Activated CD4-positive, alpha-beta T cell treated with anti-CD3 and anti-CD28 coated beads, Interleukin-2, amount 10 ng/mL, durations not matched to agents 24 days and 14 days (primary cell): ENCODE measurements around the gene TBC1D9B. TPM values are rescaled to one million over a fixed set of nuclear protein-coding genes. Genes with fewer than 3 reads are reported as not detected.
"Not testable (repeated sequence)": the region's sequence is repeated elsewhere in the genome, so short reads cannot be mapped to it uniquely, and the experiment has no call there.

Experiments
- DNase-seq: peaks from one replicate; pipeline ENCODE4 v3.0.0; 2022
- H3K27ac Mint-ChIP-seq: one replicate; pipeline ENCODE4 v1.8.0; 2022; ENCODE audit warnings: mild to moderate bottlenecking, mixed read lengths
- H3K27me3 Mint-ChIP-seq: one replicate; pipeline ENCODE4 v1.8.0; 2022; ENCODE audit warnings: mixed read lengths
- H3K36me3 Mint-ChIP-seq: one replicate; pipeline ENCODE4 v1.8.0; 2022; ENCODE audit warnings: low read depth, mild to moderate bottlenecking, mixed read lengths
- H3K4me1 Mint-ChIP-seq: one replicate; pipeline ENCODE4 v1.8.0; 2021; ENCODE audit warnings: mixed read lengths
- H3K4me3 Mint-ChIP-seq: one replicate; pipeline ENCODE4 v1.8.0; 2022; ENCODE audit warnings: mild to moderate bottlenecking, moderate library complexity, mixed read lengths
- H3K9me3 Mint-ChIP-seq: one replicate; pipeline ENCODE4 v1.8.0; 2021; ENCODE audit warnings: mixed read lengths
- intact Hi-C: fragments of 100-400 bp; cut with micrococcal nuclease; formaldehyde crosslinking; loops from one replicate; pipeline ENCODE4 v1.15.1; 2023
- total RNA-seq: library from RNA; stranded (reverse); gene quantifications from 2 replicates; pipeline ENCODE4 v1.2.3, GENCODE V29; 2022

Gene TBC1D9B
- total RNA-seq, 1 donor from 2014 or later = 138 TPM

DNA sequence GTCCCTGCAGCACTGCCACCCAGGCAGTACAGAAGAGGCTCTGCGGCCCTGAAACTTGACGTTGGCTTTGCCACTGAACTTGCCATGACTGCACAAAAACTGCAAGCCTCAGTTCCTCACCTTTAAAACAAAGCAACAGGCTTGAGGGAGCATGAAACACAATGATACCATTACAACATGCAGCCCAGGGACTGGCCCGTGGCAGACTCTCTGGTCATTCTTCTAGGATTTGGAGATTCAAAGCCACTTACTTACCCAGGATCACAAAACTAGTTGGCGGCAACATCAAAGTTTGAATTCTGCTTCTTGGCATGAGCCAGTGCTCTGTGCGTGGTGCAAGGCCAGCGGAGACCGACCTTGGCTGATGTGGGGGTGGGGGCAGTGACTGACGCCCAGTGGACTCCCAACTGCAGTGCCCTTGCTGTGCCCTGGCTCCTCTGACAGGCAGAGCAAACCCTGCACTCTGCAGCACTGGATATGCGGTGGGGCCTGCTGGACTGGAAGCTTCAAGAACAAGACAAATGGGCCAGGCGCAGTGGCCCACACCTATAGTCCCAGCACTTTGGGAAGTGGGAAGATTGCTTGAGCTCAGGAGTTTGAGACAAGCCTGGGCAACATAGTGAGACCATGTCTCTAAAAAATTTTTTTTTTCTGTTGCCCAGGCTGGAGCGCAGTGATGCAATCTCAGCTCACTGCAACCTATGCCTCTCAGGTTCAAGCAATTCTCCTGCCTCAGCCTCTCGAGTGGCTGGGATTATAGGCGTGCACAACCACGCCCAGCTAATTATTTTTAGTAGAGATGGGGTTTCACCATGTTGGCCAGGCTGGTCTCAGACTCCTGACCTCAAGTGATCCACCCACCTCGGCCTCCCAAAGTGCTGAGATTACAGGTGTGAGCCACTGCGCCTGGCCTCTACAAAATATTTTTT lies 68.1 kb downstream of the TBC1D9B start:
- no peak for DNase-seq
- Mint-ChIP-seq H3K4me1 (peaks cover 16% of the 10 kb centered on the region), H3K4me3 (no peak overlapping the region)

GRCh38 chr5:179837076-179838011 lies 70.4 kb downstream of the TBC1D9B start:
- peaks cover 18% of the 10 kb centered on the region for H3K4me1 Mint-ChIP-seq

More for the DNA sequence above, 68.1 kb downstream of the TBC1D9B start:
- intact Hi-C loops = loop anchor here (5.0 kb wide), 1 partner anchor 37 kb away; no protein-coding TSS in a partner anchor
- no peaks in the 10 kb centered on the region for H3K27me3 Mint-ChIP-seq
- H3K27ac Mint-ChIP-seq = no peak overlapping the region
- H3K9me3 Mint-ChIP-seq = no peaks in the 10 kb centered on the region
- peaks cover 36% of the 10 kb centered on the region for H3K36me3 Mint-ChIP-seq

DNA sequence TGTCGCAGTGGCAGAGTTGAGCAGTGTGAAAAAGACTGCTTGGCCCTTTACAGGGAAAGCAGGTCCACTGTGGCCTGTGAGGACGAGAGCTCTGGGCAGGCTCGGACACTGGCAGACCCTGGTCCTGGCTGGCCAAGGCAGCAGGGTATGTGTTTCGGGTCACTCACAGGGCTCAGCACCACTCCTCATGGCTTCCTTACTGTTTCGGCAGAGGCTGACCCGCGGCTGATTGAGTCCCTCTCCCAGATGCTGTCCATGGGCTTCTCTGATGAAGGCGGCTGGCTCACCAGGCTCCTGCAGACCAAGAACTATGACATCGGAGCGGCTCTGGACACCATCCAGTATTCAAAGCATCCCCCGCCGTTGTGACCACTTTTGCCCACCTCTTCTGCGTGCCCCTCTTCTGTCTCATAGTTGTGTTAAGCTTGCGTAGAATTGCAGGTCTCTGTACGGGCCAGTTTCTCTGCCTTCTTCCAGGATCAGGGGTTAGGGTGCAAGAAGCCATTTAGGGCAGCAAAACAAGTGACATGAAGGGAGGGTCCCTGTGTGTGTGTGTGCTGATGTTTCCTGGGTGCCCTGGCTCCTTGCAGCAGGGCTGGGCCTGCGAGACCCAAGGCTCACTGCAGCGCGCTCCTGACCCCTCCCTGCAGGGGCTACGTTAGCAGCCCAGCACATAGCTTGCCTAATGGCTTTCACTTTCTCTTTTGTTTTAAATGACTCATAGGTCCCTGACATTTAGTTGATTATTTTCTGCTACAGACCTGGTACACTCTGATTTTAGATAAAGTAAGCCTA lies 71.3 kb downstream of the TBC1D9B start:
- H3K4me3 Mint-ChIP-seq = peak overlapping the region; percentile 61
- peaks cover 55% of the 10 kb centered on the region for H3K36me3 Mint-ChIP-seq
- peak; percentile 89 for DNase-seq

More at GRCh38 chr5:179837076-179838011, 70.4 kb downstream of the TBC1D9B start:
- intact Hi-C loops = loop anchor here (2.0 to 5.0 kb wide), 2 partner anchors 17 to 35 kb away; partner anchors contain the start of gene SQSTM1
- Mint-ChIP-seq H3K27me3 (no peaks in the 10 kb centered on the region), H3K4me3 (peak overlapping the region; percentile 61), H3K36me3 (peaks cover 50% of the 10 kb centered on the region), H3K9me3 (no peaks in the 10 kb centered on the region), H3K27ac (peak overlapping the region; percentile 87)
- no peak for DNase-seq

DNA sequence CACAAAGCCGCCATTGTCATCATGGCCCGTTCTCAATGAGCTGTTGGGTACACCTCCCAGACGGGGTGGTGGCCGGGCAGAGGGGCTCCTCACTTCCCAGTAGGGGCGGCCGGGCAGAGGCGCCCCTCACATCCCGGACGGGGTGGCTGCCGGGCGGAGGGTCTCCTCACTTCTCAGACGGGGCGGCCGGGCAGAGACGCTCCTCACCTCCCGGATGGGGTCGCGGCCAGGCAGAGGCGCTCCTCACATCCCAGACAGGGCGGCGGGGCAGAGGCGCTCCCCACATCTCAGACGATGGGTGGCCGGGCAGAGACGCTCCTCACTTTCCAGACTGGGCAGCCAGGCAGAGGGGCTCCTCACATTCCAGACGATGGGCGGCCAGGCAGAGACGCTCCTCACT lies 72.8 kb downstream of the TBC1D9B start:
- H3K27ac Mint-ChIP-seq, DNase-seq, H3K9me3 Mint-ChIP-seq, H3K4me3 Mint-ChIP-seq, H3K27me3 Mint-ChIP-seq: not testable (repeated sequence)
- intact Hi-C loops = loop anchor here (5.0 kb wide), 1 partner anchor 33 kb away; no protein-coding TSS in a partner anchor
- peaks cover 18% of the 10 kb centered on the region for H3K4me1 Mint-ChIP-seq
- H3K36me3 Mint-ChIP-seq = peaks cover 63% of the 10 kb centered on the region

More for the DNA sequence above, 71.3 kb downstream of the TBC1D9B start:
- no peaks in the 10 kb centered on the region for H3K27me3 Mint-ChIP-seq
- peak overlapping the region; percentile 87 for H3K27ac Mint-ChIP-seq
- intact Hi-C loops = loop anchor here (1.0 to 5.0 kb wide), 3 partner anchors 16 to 34 kb away; partner anchors contain the start of genes MRNIP and SQSTM1
- peaks cover 18% of the 10 kb centered on the region for H3K4me1 Mint-ChIP-seq
- H3K9me3 Mint-ChIP-seq = no peaks in the 10 kb centered on the region

GRCh38 chr5:179834120-179834519 lies 73.6 kb downstream of the TBC1D9B start:
- H3K9me3 Mint-ChIP-seq = no peaks in the 10 kb centered on the region
- peaks cover 18% of the 10 kb centered on the region for H3K4me1 Mint-ChIP-seq
- no peaks in the 10 kb centered on the region for H3K27me3 Mint-ChIP-seq
- no peak for DNase-seq
- H3K4me3 Mint-ChIP-seq = no peak overlapping the region
- peaks cover 65% of the 10 kb centered on the region for H3K36me3 Mint-ChIP-seq
- intact Hi-C loops = no loop called here
- no peak overlapping the region for H3K27ac Mint-ChIP-seq

DNA sequence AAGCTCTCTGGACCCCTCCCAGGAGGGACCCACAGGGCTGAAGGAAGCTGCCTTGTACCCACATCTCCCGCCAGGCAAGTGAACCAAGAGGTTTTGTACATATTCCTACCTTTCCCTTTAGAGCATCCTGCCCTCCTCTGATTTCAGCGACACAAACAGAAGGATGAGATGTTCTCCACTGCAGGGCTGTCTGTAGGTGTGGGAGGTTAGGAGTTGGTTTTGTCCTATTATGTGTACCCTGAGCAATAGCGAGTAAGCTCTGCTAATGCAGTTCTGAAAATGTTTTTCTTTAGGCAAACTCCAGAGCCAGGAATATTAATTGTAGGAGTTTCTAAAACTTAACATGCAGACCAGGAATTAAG lies 74.0 kb downstream of the TBC1D9B start:
- DNase-seq = no peak
- no peak overlapping the region for H3K27ac Mint-ChIP-seq
- H3K36me3 Mint-ChIP-seq = peaks cover 69% of the 10 kb centered on the region
- H3K27me3 Mint-ChIP-seq = no peaks in the 10 kb centered on the region
- H3K9me3 Mint-ChIP-seq = no peaks in the 10 kb centered on the region
- intact Hi-C loops = no loop called here
- H3K4me3 Mint-ChIP-seq = no peak overlapping the region
- peaks cover 18% of the 10 kb centered on the region for H3K4me1 Mint-ChIP-seq

DNA sequence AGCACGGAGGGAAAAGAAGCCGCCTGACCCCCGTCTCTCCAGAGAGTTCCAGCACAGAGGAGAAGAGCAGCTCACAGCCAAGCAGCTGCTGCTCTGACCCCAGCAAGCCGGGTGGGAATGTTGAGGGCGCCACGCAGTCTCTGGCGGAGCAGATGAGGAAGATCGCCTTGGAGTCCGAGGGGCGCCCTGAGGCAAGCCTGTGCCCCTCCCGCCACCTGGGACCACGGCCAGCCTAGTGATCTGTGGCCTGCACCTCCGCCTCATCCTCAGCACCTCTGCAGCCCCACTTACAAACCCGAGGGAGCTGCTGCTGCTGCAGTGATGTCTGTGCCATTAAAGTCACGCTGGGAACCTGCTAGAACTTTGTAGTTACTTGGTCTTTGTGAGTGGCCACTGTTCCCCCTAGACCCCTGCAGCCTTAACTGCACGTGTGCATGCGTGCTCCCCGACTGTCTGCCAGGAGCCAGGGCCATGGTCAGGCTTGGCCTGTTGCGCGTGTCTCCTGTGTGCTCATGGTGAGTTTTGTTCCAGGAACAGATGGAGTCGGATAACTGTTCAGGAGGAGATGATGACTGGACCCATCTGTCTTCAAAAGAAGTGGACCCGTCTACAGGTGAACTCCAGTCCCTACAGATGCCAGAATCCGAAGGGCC lies 74.5 kb downstream of the TBC1D9B start:
- H3K27me3 Mint-ChIP-seq = no peaks in the 10 kb centered on the region
- peaks cover 18% of the 10 kb centered on the region for H3K4me1 Mint-ChIP-seq
- no peak overlapping the region for H3K4me3 Mint-ChIP-seq
- no peaks in the 10 kb centered on the region for H3K9me3 Mint-ChIP-seq
- intact Hi-C loops = no loop called here
- no peak overlapping the region for H3K27ac Mint-ChIP-seq
- peaks cover 72% of the 10 kb centered on the region for H3K36me3 Mint-ChIP-seq
- no peak for DNase-seq

GRCh38 chr5:179832039-179832745 lies 75.5 kb downstream of the TBC1D9B start:
- peaks cover 23% of the 10 kb centered on the region for H3K4me1 Mint-ChIP-seq
- no peak overlapping the region for H3K4me3 Mint-ChIP-seq
- H3K27me3 Mint-ChIP-seq = no peaks in the 10 kb centered on the region
- peaks cover 75% of the 10 kb centered on the region for H3K36me3 Mint-ChIP-seq
- H3K9me3 Mint-ChIP-seq = no peaks in the 10 kb centered on the region
- H3K27ac Mint-ChIP-seq = no peak overlapping the region
- intact Hi-C loops = no loop called here
- DNase-seq = no peak

- H3K4me3 Mint-ChIP-seq = no peak overlapping the region
- intact Hi-C loops = no loop called here
- no peak overlapping the region for H3K27ac Mint-ChIP-seq
- no peak for DNase-seq
- peaks cover 13% of the 10 kb centered on the region for H3K4me1 Mint-ChIP-seq
- no peaks in the 10 kb centered on the region for H3K9me3 Mint-ChIP-seq
- H3K27me3 Mint-ChIP-seq = no peaks in the 10 kb centered on the region
- peaks cover 75% of the 10 kb centered on the region for H3K36me3 Mint-ChIP-seq
These were observed 76.8 kb downstream of the TBC1D9B start for GRCh38 chr5:179830818-179831468.

DNA sequence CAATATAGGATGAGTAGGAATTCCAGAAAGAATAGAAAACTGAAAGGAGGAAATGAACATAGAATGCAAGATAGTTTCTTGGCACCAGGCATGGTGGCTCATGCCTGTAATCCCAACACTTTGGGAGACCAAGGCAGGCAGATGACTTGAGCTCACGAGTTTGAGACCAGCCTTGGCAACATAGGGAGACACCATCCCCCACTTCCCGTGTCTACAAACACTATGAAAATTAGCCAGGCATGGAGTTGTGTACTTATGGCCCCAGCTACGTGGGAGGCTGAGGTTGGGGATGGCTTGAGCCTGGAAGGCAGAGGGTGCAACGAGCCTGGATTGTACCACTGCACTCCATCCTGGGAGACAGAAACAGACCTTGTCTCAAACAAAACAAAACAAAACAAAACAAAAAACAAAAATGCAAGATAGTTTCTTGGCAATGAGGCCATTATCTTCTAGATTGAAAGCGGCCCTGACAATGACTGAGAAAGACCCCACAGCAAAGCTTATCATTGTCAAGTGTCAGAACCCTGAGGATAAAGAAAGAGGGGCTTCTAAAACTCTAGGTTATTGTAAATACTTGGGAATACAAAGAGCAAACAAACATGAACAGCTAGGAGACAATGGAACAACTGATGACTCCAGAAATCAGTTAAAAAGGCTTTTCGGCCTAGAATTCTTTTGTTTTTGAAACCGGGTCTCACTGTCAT lies 77.8 kb downstream of the TBC1D9B start:
- intact Hi-C loops = no loop called here
- Mint-ChIP-seq H3K9me3 (no peaks in the 10 kb centered on the region), H3K27ac (no peak overlapping the region), H3K36me3 (peaks cover 78% of the 10 kb centered on the region), H3K4me1 (peaks cover 12% of the 10 kb centered on the region), H3K4me3 (no peak overlapping the region), H3K27me3 (no peaks in the 10 kb centered on the region)
- DNase-seq = no peak

DNA sequence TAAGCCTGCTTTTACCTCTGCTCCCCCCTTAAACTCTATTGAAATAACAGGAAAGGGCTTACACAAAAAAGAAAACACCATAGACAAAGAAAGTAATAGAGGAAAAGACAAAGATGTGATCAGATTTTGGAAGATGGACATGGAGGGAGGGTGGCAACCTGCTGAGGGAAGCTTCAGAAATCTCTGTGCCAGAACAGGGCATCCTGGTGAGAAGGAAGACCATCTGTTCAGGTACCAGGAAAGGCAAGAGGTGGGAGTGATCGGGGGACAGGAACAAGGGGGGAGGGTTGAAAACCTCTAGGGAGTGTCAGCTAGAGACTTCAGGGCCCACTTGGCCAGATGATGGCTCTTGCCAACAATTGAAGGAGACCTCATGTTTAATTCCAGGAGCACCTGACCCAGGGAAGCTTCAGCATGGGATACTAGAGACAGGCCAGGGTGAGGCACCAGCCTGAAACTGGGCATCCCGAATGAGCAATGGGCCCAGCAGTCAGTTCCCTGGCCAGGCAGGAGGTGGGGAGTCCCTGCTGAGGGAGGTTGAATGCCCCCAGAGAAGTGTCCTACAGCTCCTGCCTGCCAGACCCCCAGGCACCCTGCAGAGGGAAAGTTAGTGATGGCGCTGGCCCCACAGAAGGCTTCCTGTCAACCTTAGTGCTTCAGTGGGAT lies 78.8 kb downstream of the TBC1D9B start:
- peaks cover 86% of the 10 kb centered on the region for H3K36me3 Mint-ChIP-seq
- peaks cover 16% of the 10 kb centered on the region for H3K4me1 Mint-ChIP-seq
- no peak for DNase-seq
- no peaks in the 10 kb centered on the region for H3K27me3 Mint-ChIP-seq
- H3K9me3 Mint-ChIP-seq = no peaks in the 10 kb centered on the region
- intact Hi-C loops = no loop called here
- peak overlapping the region; percentile 25 for H3K27ac Mint-ChIP-seq
- H3K4me3 Mint-ChIP-seq = no peak overlapping the region
